Endothelial cell of umbilical vein (primary cell): ENCODE results near the gene CD68. TPM values are rescaled to one million over a fixed set of nuclear protein-coding genes. Genes with fewer than 3 reads are reported as not detected.
"Not testable (repeated sequence)": the region's sequence is repeated elsewhere in the genome, so short reads cannot be mapped to it uniquely, and the experiment has no call there.

ENCODE experiments used
- BruUV-seq: library from RNA; stranded (reverse); fragments of 400-500 nt; replicated peaks from 2 replicates; lab custom pipeline; 2021; lab: Mats Ljungman, UMichigan
- CTCF ChIA-PET: fragments of 300-600, 350-600 bp; sonication (Branson Sonifier 250); formaldehyde crosslinking; loops from one replicate; lab custom pipeline; 2021; ENCODE audit warnings: antibody characterized with exemption, inconsistent platforms; lab: Charles Lee
- POLR2A ChIA-PET: fragments of 300-600, 350-600 bp; sonication (Branson Sonifier 250); formaldehyde crosslinking; loops from one replicate; lab custom pipeline; 2021; ENCODE audit warnings: antibody characterized with exemption, inconsistent platforms; lab: Charles Lee
- DNase-seq: peaks from one replicate; pipeline ENCODE4 v3.0.0-alpha.2; 2011; ENCODE audit warnings: low read depth, low spot score
- FAIRE-seq: peaks from 2 replicates; lab custom pipeline; 2011; peaks lifted over from hg19 to GRCh38; lab: Jason Lieb, UNC
- H2AFZ ChIP-seq: 2 replicates; pipeline ENCODE4 v1.6.0; 2012; ENCODE audit warnings: low read depth, low read length, control low read depth, inconsistent platforms
- H3K27ac ChIP-seq: 2 replicates; pipeline ENCODE4 v1.5.1; 2011; ENCODE audit warnings: low read depth, mild to moderate bottlenecking, control low read depth, low read length, moderate library complexity; ENCODE audit not compliant: insufficient read depth
- H3K27me3 ChIP-seq, 2 experiments: 2 replicates each; pipeline versions ENCODE4 v1.6.0 to v1.6.1; 2011; ENCODE audit warnings: low read length in 2 of 2, mixed read lengths in 1 of 2; ENCODE audit not compliant: control insufficient read depth in 2 of 2, insufficient read depth in 2 of 2
- H3K36me3 ChIP-seq, 2 experiments: 2 replicates in 1 of 2; 3 replicates in 1 of 2; pipeline ENCODE4 v1.5.1; 2011; ENCODE audit warnings: low read length in 2 of 2, mild to moderate bottlenecking in 1 of 2, moderate library complexity in 1 of 2; ENCODE audit not compliant: control insufficient read depth in 2 of 2, insufficient read depth in 2 of 2; ENCODE audit errors: extremely low read depth in 1 of 2
- H3K4me1 ChIP-seq: 3 replicates; pipeline ENCODE4 v1.5.1; 2011; ENCODE audit warnings: mild to moderate bottlenecking, low read length; ENCODE audit not compliant: control insufficient read depth, insufficient read depth; ENCODE audit errors: extremely low read depth
- H3K4me2 ChIP-seq: 2 replicates; pipeline ENCODE4 v1.6.1; 2011; ENCODE audit warnings: low read length, control low read depth, mixed read lengths; ENCODE audit not compliant: insufficient read depth
- H3K4me3 ChIP-seq, 3 experiments: fragments of 200-600 bp in 1 of 3; sonication (generic), shearing (Covaris generic) in 1 of 3; replicated peaks in 1 of 3; 2 replicates each; pipeline ENCODE4 v1.5.1; 2011 to 2016; ENCODE audit warnings: control low read depth in 3 of 3, low read length in 3 of 3, mild to moderate bottlenecking in 2 of 3, inconsistent platforms in 1 of 3, low read depth in 1 of 3, moderate library complexity in 1 of 3; ENCODE audit not compliant: insufficient read depth in 1 of 3
- H3K79me2 ChIP-seq: 2 replicates; pipeline ENCODE4 v1.6.0; 2012; ENCODE audit warnings: low read length, inconsistent platforms; ENCODE audit not compliant: control insufficient read depth, insufficient read depth
- H3K9ac ChIP-seq: replicated peaks from 2 replicates; pipeline ENCODE3; 2011; ENCODE audit warnings: low read length, control low read depth; ENCODE audit not compliant: insufficient read depth; ENCODE audit errors: extremely low read depth
- H3K9me1 ChIP-seq: replicated peaks from 3 replicates; pipeline ENCODE4 v1.6.0; 2011; ENCODE audit warnings: mild to moderate bottlenecking, low read length; ENCODE audit not compliant: control insufficient read depth, insufficient read depth; ENCODE audit errors: extremely low read depth
- H3K9me3 ChIP-seq: replicated peaks from 2 replicates; pipeline ENCODE4 v1.5.1; 2012; ENCODE audit warnings: low read length, inconsistent platforms; ENCODE audit not compliant: control insufficient read depth, insufficient read depth
- H4K20me1 ChIP-seq: replicated peaks from 2 replicates; pipeline ENCODE3; 2011; ENCODE audit warnings: mild to moderate bottlenecking, low read length; ENCODE audit not compliant: control insufficient read depth, insufficient read depth; ENCODE audit errors: extremely low read depth
- EZH2 ChIP-seq: IDR thresholded peaks from 2 replicates; pipeline ENCODE4 v1.6.1; 2012; ENCODE audit warnings: borderline replicate concordance, low read depth, mild to moderate bottlenecking, moderate library complexity, low read length, inconsistent platforms; ENCODE audit not compliant: severe bottlenecking
- POLR2AphosphoS5 ChIP-seq: IDR thresholded peaks from 2 replicates; pipeline ENCODE4 v1.6.1; 2012; ENCODE audit warnings: low read depth, mild to moderate bottlenecking, control low read depth, low read length, moderate library complexity; ENCODE audit not compliant: insufficient read depth
- dilution Hi-C: fragments of 300-500 bp; cut with MboI; formaldehyde crosslinking; loops from one replicate; pipeline ENCODE4 v1.15.0; 2019; ENCODE audit warnings: low sequenced_read_pairs; ENCODE audit not compliant: extremely low pct_ligation_motif_present
- intact Hi-C: fragments of 100-400 bp; cut with micrococcal nuclease; formaldehyde crosslinking; loops from one replicate; pipeline ENCODE4 v1.10.0; 2022
- polyA plus RNA-seq, 4 experiments: library from polyadenylated mRNA; depleted of rRNA in 3 of 4; stranded (reverse) in 3 of 4; unstranded in 1 of 4; fragments of >200 nt; gene quantifications; 2 replicates each; pipeline versions ENCODE4 v1.2.1 to v1.2.3, GENCODE V29; 2011 to 2012; ENCODE audit warnings: missing spikeins in 1 of 4
- total RNA-seq: library from RNA; stranded (reverse); gene quantifications from 2 replicates; pipeline ENCODE4 v1.2.3, GENCODE V29; 2021

CD68 gene
- total and polyA plus RNA-seq, 2 donors (not counting 3 experiments of a cell fraction or from before 2014, with no cell fraction given) = 2.9 to 30.8 TPM

- dilution Hi-C loops = no loop called here
- peaks cover 20 to 50% of the 10 kb centered on the region in 2 experiments for H3K36me3 ChIP-seq
- CTCF ChIA-PET = interaction anchor here (0.7 to 1.2 kb wide), 2 partner anchors 8 to 23 kb away, joined by 3 read pairs; no protein-coding TSS in a partner anchor
Measured at GRCh38 chr17:7593296-7593695, 13.9 kb downstream of the CD68 start.

GRCh38 chr17:7597561-7597960 is 18.1 kb downstream of the CD68 start:
- FAIRE-seq, H3K9ac ChIP-seq, H3K9me1 ChIP-seq, H3K4me1 ChIP-seq, dilution Hi-C loops, H3K27me3 ChIP-seq, BruUV-seq, H3K79me2 ChIP-seq, H2AFZ ChIP-seq, POLR2A ChIA-PET, H3K4me2 ChIP-seq, H3K4me3 ChIP-seq, H4K20me1 ChIP-seq, H3K9me3 ChIP-seq, H3K27ac ChIP-seq, CTCF ChIA-PET, DNase-seq, intact Hi-C loops: not testable (repeated sequence)
- H3K36me3 ChIP-seq = peaks cover 18 to 54% of the 10 kb centered on the region in 2 experiments

More at GRCh38 chr17:7593296-7593695, 13.9 kb downstream of the CD68 start:
- H3K9me3 ChIP-seq = no peaks in the 10 kb centered on the region
- peaks cover 9% of the 10 kb centered on the region for H3K4me1 ChIP-seq
- intact Hi-C loops = no loop called here
- BruUV-seq = no TSS peak
- H3K9me1 ChIP-seq = no peaks in the 10 kb centered on the region
- no peaks in the 10 kb centered on the region for H3K27me3 ChIP-seq
- TF ChIP-seq POLR2AphosphoS5 = no peak
- TF ChIP-seq EZH2 = no peak
- no peaks in the 10 kb centered on the region for H4K20me1 ChIP-seq
- FAIRE-seq (no peak), DNase-seq (no peak)
- no peak overlapping the region for H2AFZ ChIP-seq
- no peak overlapping the region for H3K27ac ChIP-seq
- no peaks in the 10 kb centered on the region for H3K79me2 ChIP-seq
- H3K9ac ChIP-seq = no peak overlapping the region
- H3K4me2 ChIP-seq = no peak overlapping the region
- POLR2A ChIA-PET = no interaction called here
- H3K4me3 ChIP-seq = no peak overlapping the region
